Measurements from ENCODE around the gene SMIM21. TPM values are rescaled to one million over a fixed set of nuclear protein-coding genes. Genes with fewer than 3 reads are reported as not detected.

The SMIM21 gene
- total RNA-seq, 6 experiments from 2014 or later, result not detected

GRCh38 chr18:75422341-75422910, 5.1 kb downstream of the SMIM21 start:
- no peaks in the 10 kb centered on the region for H3K4me1 Mint-ChIP-seq (ENCODE audit: low read depth)
- no peak overlapping the region for H3K4me3 Mint-ChIP-seq
- no peaks in the 10 kb centered on the region for H3K36me3 Mint-ChIP-seq (ENCODE audit: low read depth)
- no peak for TF ChIP-seq CTCF (IDR thresholded peaks at IDR 0.05)
- DNase-seq, result no peak
- H3K27ac Mint-ChIP-seq, result no peak overlapping the region
- H3K9me3 Mint-ChIP-seq, result peaks cover 5% of the 10 kb centered on the region; the same call in 1 of the 2 replicates
- peaks cover 12% of the 10 kb centered on the region for H3K27me3 Mint-ChIP-seq (ENCODE audit: insufficient read depth)

DNA sequence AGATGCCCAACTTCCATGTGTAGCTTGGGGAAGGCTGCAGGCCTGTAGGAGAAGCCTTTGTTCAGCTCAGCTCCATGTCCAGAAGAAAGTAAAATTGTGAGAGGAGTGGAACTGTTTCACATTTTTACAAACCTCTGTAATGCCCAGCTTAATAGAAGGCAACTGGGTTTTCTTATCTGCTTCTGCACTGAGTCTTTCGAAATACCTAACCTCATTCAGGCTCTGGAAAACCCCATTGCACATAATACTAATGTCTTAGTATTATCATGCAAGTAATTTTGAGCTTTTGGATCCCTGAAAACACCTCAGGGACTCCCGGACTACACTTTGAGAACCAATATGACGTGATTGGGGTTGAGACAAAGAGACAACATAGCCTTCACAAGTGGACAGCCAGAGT, 5.8 kb downstream of the SMIM21 start:
- Mint-ChIP-seq H3K9me3 (peaks cover 5% of the 10 kb centered on the region; the same call in 1 of the 2 replicates), H3K27ac (no peak overlapping the region), H3K27me3 (ENCODE audit: insufficient read depth) (peaks cover 12% of the 10 kb centered on the region), H3K36me3 (ENCODE audit: low read depth) (no peaks in the 10 kb centered on the region), H3K4me3 (no peak overlapping the region), H3K4me1 (ENCODE audit: low read depth) (no peaks in the 10 kb centered on the region)
- TF ChIP-seq CTCF (IDR thresholded peaks at IDR 0.05), result no peak
- no peak for DNase-seq

DNA sequence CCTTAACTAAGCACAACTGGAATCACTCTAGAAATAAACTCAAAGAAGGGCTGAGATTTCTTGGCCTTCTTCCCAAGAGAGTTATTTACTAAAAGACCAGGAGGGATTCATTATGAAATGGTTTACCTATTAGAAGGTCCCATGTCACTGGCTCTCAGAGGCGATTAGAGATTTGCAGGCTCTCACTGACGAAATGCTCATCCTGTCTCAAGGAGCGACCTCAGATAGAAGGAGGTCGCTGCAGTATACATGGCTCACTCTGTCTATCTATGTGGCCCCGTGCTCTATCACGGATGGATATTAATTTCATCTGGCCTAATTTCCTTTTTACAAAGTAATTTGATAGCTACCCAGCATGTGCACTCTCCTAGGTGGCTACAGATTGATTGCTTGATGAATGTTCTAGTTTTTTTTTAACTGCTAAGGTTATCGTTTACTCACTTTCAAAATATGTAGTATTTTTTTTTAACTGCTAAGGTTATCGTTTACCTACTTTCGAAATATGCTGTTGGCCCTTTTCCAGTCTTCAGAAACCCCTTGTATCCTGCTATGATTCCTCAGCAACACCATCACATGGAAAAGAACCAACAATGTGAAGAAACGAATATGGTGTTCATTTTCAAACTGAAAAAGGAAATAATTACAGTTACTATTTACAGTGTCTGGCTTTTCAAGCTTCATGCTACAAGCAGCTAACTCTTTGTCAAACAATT, 9.1 kb downstream of the SMIM21 start:
- Mint-ChIP-seq H3K9me3 (peaks cover 5% of the 10 kb centered on the region; the same call in 1 of the 2 replicates), H3K27me3 (ENCODE audit: insufficient read depth) (peaks cover 5% of the 10 kb centered on the region), H3K36me3 (ENCODE audit: low read depth) (no peaks in the 10 kb centered on the region), H3K27ac (no peak overlapping the region), H3K4me3 (no peak overlapping the region), H3K4me1 (ENCODE audit: low read depth) (no peaks in the 10 kb centered on the region)
- no peak for TF ChIP-seq CTCF (IDR thresholded peaks at IDR 0.05)
- no peak for DNase-seq

DNA sequence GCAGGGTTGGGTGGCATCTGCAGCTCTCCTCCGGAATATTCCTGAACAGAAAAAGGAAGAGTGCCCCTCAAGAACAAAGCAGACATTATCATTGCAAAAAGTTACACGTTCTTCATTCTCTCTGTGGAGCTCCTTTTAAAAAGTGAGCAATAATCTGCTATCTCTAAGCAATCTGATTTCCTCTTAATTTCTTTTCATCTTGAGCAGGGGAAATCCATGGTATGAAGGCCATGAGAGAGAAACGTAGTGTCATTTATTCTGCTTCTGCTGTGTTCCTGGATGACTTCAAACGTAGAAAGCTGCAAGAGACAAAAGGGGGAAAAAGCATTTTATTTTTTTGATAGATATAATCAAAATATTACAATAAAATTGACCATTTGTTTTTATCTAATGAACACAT, 16.9 kb downstream of the SMIM21 start:
- Mint-ChIP-seq H3K36me3 (ENCODE audit: low read depth) (no peaks in the 10 kb centered on the region), H3K4me1 (ENCODE audit: low read depth) (peaks cover 39% of the 10 kb centered on the region), H3K4me3 (no peak overlapping the region), H3K27me3 (ENCODE audit: insufficient read depth) (peaks cover 9% of the 10 kb centered on the region), H3K27ac (no peak overlapping the region), H3K9me3 (no peaks in the 10 kb centered on the region)
- no peak for DNase-seq
- no peak for TF ChIP-seq CTCF (IDR thresholded peaks at IDR 0.05)

DNA sequence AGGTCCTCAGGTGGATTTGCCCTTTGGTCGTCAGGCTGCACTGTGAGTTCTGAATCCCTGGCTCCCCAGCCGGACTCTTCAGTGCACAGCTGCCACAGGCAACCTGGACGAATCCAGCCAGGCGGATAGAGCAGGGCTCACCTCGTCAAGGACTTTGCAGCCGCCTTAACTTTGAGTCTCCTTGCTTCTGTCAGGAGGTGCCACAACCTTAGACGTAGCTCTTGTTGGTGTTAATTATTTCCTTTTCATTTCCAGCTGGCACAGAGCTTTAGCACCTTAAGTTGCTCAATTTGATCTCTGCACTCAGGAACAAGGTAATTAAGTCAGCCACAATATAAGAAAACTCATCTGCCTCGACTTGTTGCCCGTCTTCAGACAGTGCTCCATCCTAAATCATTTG, 17.7 kb downstream of the SMIM21 start:
- no peak for DNase-seq
- Mint-ChIP-seq H3K27me3 (ENCODE audit: insufficient read depth) (peaks cover 9% of the 10 kb centered on the region), H3K36me3 (ENCODE audit: low read depth) (no peaks in the 10 kb centered on the region), H3K4me3 (no peak overlapping the region), H3K27ac (no peak overlapping the region; the same call in 1 of the 2 replicates), H3K9me3 (no peaks in the 10 kb centered on the region), H3K4me1 (ENCODE audit: low read depth) (peaks cover 47% of the 10 kb centered on the region)
- no peak for TF ChIP-seq CTCF (IDR thresholded peaks at IDR 0.05)
